GM12878 (cell line): ENCODE data around the gene ELL. TPM values are rescaled to one million over a fixed set of nuclear protein-coding genes. Genes with fewer than 3 reads are reported as not detected.

Experiments
- ATAC-seq: fragments of 200-7000 bp; cut with Tn5 transposase; 3 replicates; pipeline ENCODE4 v1.9.1; 2020; ENCODE audit warnings: mild to moderate bottlenecking, moderate library complexity
- BruUV-seq: library from RNA; stranded (reverse); fragments of 400-500 nt; replicated peaks from 2 replicates; lab custom pipeline; 2021; lab: Mats Ljungman, UMichigan
- CTCF ChIA-PET: fragments of 300-600 bp; sonication (Branson Sonifier 250); formaldehyde crosslinking; extraction: SDS; loops from one replicate; lab custom pipeline; 2021; ENCODE audit warnings: inconsistent platforms; lab: Yijun Ruan, JAX
- POLR2A ChIA-PET: fragments of 350-600 bp; formaldehyde crosslinking; extraction: SDS; loops from one replicate; lab custom pipeline; 2021; ENCODE audit warnings: inconsistent platforms; lab: Charles Lee
- RAD21 ChIA-PET: fragments of 300-600 bp; sonication (Branson Sonifier 250); formaldehyde crosslinking; loops from one replicate; lab custom pipeline; 2023; ENCODE audit warnings: antibody characterized with exemption; ENCODE audit not compliant: unreplicated experiment; lab: Charles Lee
- SMC1A ChIA-PET: fragments of 300-600 bp; sonication (Branson Sonifier 250); formaldehyde crosslinking; loops from one replicate; lab custom pipeline; 2023; ENCODE audit not compliant: unreplicated experiment, uncharacterized antibody; lab: Charles Lee
- DNase-seq: peaks from one replicate; pipeline ENCODE4 v3.0.0-alpha.2; 2011; ENCODE audit warnings: low read depth, low spot score
- FAIRE-seq: peaks from 3 replicates; lab custom pipeline; 2011; peaks lifted over from hg19 to GRCh38; lab: Jason Lieb, UNC
- H2AFZ ChIP-seq: 2 replicates; pipeline ENCODE4 v1.6.0; 2011; ENCODE audit warnings: low read depth, low read length, control low read depth; ENCODE audit not compliant: control insufficient read depth
- H3K27ac ChIP-seq: 2 replicates; pipeline ENCODE4 v1.5.1; 2011; ENCODE audit warnings: control low read depth; ENCODE audit not compliant: control insufficient read depth, insufficient read depth
- H3K27me3 ChIP-seq, 2 experiments: replicated peaks in 1 of 2; 2 replicates each; pipeline versions ENCODE4 v1.6.0 to v1.6.1; 2011; ENCODE audit warnings: low read length in 1 of 2; ENCODE audit not compliant: control insufficient read depth in 2 of 2, insufficient read depth in 2 of 2
- H3K36me3 ChIP-seq, 2 experiments: 2 replicates each; pipeline ENCODE4 v1.5.1; 2011; ENCODE audit warnings: low read length in 1 of 2; ENCODE audit not compliant: control insufficient read depth in 2 of 2, insufficient read depth in 2 of 2
- H3K4me1 ChIP-seq: 2 replicates; pipeline ENCODE4 v1.6.1; 2011; ENCODE audit warnings: mild to moderate bottlenecking, low read length, moderate library complexity, mixed read lengths; ENCODE audit not compliant: control insufficient read depth, insufficient read depth
- H3K4me2 ChIP-seq: 2 replicates; pipeline ENCODE4 v1.6.0; 2011; ENCODE audit warnings: control low read depth; ENCODE audit not compliant: control insufficient read depth, insufficient read depth
- H3K4me3 ChIP-seq: fragments of 200-600 bp; sonication (generic); 2 replicates; pipeline ENCODE4 v1.5.1; 2016
- H3K79me2 ChIP-seq: 2 replicates; pipeline ENCODE4 v1.6.0; 2011; ENCODE audit warnings: low read length; ENCODE audit not compliant: control insufficient read depth, insufficient read depth
- H3K9ac ChIP-seq: 2 replicates; pipeline ENCODE4 v1.8.0; 2011; ENCODE audit warnings: low read length, control low read depth, mixed read lengths; ENCODE audit not compliant: control insufficient read depth, insufficient read depth
- H3K9me3 ChIP-seq: replicated peaks from 3 replicates; pipeline ENCODE4 v1.5.1; 2011; ENCODE audit warnings: mild to moderate bottlenecking, low read length; ENCODE audit not compliant: control insufficient read depth, insufficient read depth
- H4K20me1 ChIP-seq: 2 replicates; pipeline ENCODE4 v1.6.0; 2011; ENCODE audit not compliant: control insufficient read depth, insufficient read depth
- BHLHE40 ChIP-seq, 2 experiments: fragments of 450-650 bp in 1 of 2; IDR thresholded peaks; 2 replicates each; pipeline ENCODE4 v1.6.1; 2011 to 2017; ENCODE audit warnings: low read depth in 2 of 2, borderline replicate concordance in 1 of 2, improper control_type of control experiment in 1 of 2, low read length in 1 of 2, mild to moderate bottlenecking in 1 of 2
- EP300 ChIP-seq, 2 experiments: fragments of 150-350 bp in 1 of 2; IDR thresholded peaks; 2 replicates each; pipeline ENCODE4 v1.6.1; 2011 to 2012; ENCODE audit warnings: low read depth in 2 of 2, low read length in 2 of 2, borderline replicate concordance in 1 of 2, improper control_type of control experiment in 1 of 2, inconsistent platforms in 1 of 2; ENCODE audit not compliant: control insufficient read depth in 1 of 2
- KLF5 ChIP-seq: fragments of 450-650 bp; IDR thresholded peaks from 2 replicates; pipeline ENCODE4 v1.6.1; 2014; ENCODE audit warnings: mild to moderate bottlenecking; ENCODE audit not compliant: partially characterized antibody
- NBN ChIP-seq: fragments of 450-650 bp; IDR thresholded peaks from 2 replicates; pipeline ENCODE4 v1.6.1; 2016
- NFYA ChIP-seq: IDR thresholded peaks from 2 replicates; pipeline ENCODE4 v1.6.1; 2011; ENCODE audit warnings: low read depth, mild to moderate bottlenecking, low read length, improper control_type of control experiment, borderline replicate concordance
- NKRF ChIP-seq: fragments of 450-650 bp; conservative IDR thresholded peaks from 2 replicates; pipeline ENCODE4 v1.6.1; 2017; ENCODE audit warnings: mild to moderate bottlenecking, moderate library complexity
- RAD21 ChIP-seq: IDR thresholded peaks from 2 replicates; pipeline ENCODE4 v1.6.1; 2011; ENCODE audit warnings: mild to moderate bottlenecking, low read depth, low read length, moderate library complexity; ENCODE audit not compliant: insufficient read depth
- RUNX3 ChIP-seq: IDR thresholded peaks from 2 replicates; pipeline ENCODE4 v1.6.1; 2012; ENCODE audit warnings: low read length, inconsistent platforms
- SUPT20H ChIP-seq: IDR thresholded peaks from 2 replicates; pipeline ENCODE4 v1.6.1; 2011; ENCODE audit warnings: low read depth, mild to moderate bottlenecking, low read length, moderate library complexity, borderline replicate concordance; ENCODE audit not compliant: control insufficient read depth
- TARDBP ChIP-seq: IDR thresholded peaks from 2 replicates; pipeline ENCODE4 v1.6.1; 2016; ENCODE audit warnings: borderline replicate concordance
- USF2 ChIP-seq: IDR thresholded peaks from 2 replicates; pipeline ENCODE4 v1.6.1; 2011; ENCODE audit warnings: low read depth, low read length, improper control_type of control experiment, borderline replicate concordance
- ZSCAN29 ChIP-seq: fragments of 450-650 bp; IDR thresholded peaks from 2 replicates; pipeline ENCODE4 v1.6.1; 2017; ENCODE audit warnings: mild to moderate bottlenecking, moderate library complexity
- whole genome bisulfite sequencing: methylation state at CpG from one replicate; pipeline ENCODE4 v1.1.6; 2016; ENCODE audit warnings: low lambda C conversion rate; ENCODE audit not compliant: insufficient replicate concordance, insufficient coverage; ENCODE audit errors: missing lambda C conversion rate; 5-methylcytosine and 5-hydroxymethylcytosine counted together
- in situ Hi-C: fragments of 300-500 bp; cut with MboI; formaldehyde crosslinking; loops from 9 replicates; pipeline ENCODE4 v1.14.3; 2018; ENCODE audit warnings: mixed read lengths
- intact Hi-C: fragments of 100-400 bp; cut with micrococcal nuclease; formaldehyde crosslinking; loops from one replicate; pipeline ENCODE4 v1.14.2; 2022; ENCODE audit not compliant: unreplicated experiment
- polyA plus RNA-seq, 11 experiments: library from polyadenylated mRNA; depleted of rRNA in 4 of 11; unstranded in 6 of 11; stranded (reverse) in 5 of 11; fragments of >200 nt; fragmentation: Nextera tagmentation in 4 of 11; fragmentation: Illumina TruSeq in 1 of 11; extraction: Ambion mirVana in 4 of 11; extraction: Trizol in 1 of 11; gene quantifications; 1 replicate in 1 of 11; 2 replicates in 10 of 11; pipeline versions ENCODE4 v1.2.1 to v1.2.3, GENCODE V29; 2011 to 2016; ENCODE audit warnings: inconsistent platforms in 2 of 11, missing spikeins in 2 of 11, low read depth in 1 of 11
- total RNA-seq, 4 experiments: library from RNA; depleted of rRNA in 3 of 4; stranded (reverse); fragments of >200 nt in 3 of 4; fragmentation: Illumina TruSeq in 1 of 4; extraction: Trizol in 1 of 4; gene quantifications; 2 replicates each; pipeline versions ENCODE4 v1.2.1 to v1.2.3, GENCODE V29; 2013 to 2021
- TF ChIP-seq, protein P1 (sequence below): IDR thresholded peaks from 2 replicates; pipeline ENCODE4 v1.6.1; 2011; ENCODE audit warnings: low read depth, mild to moderate bottlenecking, low read length, moderate library complexity, borderline replicate concordance; ENCODE audit errors: extremely low read depth

Gene ELL
- total and polyA plus RNA-seq, 10 of the 15 experiments (the other 5 are each of a cell fraction or from before 2014, with no cell fraction given): 0.91 to 25.0 (median 9.1) TPM

GRCh38 chr19:18461471-18461870 is 60.4 kb downstream of the ELL start:
- FAIRE-seq: no peak
- in situ Hi-C loops: loop anchor here (25.0 kb wide), 1 partner anchor 401 kb away; no protein-coding TSS in a partner anchor
- Histone ChIP-seq H3K9me3 (no peaks in the 10 kb centered on the region), H3K4me2 (no peak overlapping the region), H3K4me3 (no peak overlapping the region), H2AFZ (no peak overlapping the region), H3K36me3 (peaks cover 19 to 49% of the 10 kb centered on the region in 2 experiments; a peak in 3 of 4 replicates), H3K27ac (no peak overlapping the region), H3K9ac (no peak overlapping the region), H3K27me3 (no peaks in the 10 kb centered on the region), H3K4me1 (no peaks in the 10 kb centered on the region), H4K20me1 (peaks cover 4% of the 10 kb centered on the region; the same call in 1 of the 2 replicates), H3K79me2 (no peaks in the 10 kb centered on the region; the same call in 1 of the 2 replicates)
- ChIA-PET SMC1A (interaction anchor here (0.7 kb wide), 1 partner anchor 301 kb away, joined by 3 read pairs; no protein-coding TSS in a partner anchor), POLR2A (no interaction called here), CTCF (interaction anchor here (0.6 to 2.7 kb wide), 11 partner anchors 8 to 1062 kb away, joined by 3 to 12 read pairs (median 4); partner anchors contain the start of genes KXD1 and REX1BD), RAD21 (interaction anchor here (1.4 kb wide), 1 partner anchor 10 kb away, joined by 6 read pairs; no protein-coding TSS in a partner anchor)
- intact Hi-C loops: no loop called here
- no peak for DNase-seq
- TF ChIP-seq EP300 (IDR thresholded peaks at IDR 0.05; ENCODE audit: borderline replicate concordance in 1 of 2, control insufficient read depth in 1 of 2, low read depth in 2 of 2, low read length in 2 of 2): no peak
- no peak for TF ChIP-seq NFYA
- no peak for TF ChIP-seq BHLHE40 (IDR thresholded peaks at IDR 0.05; ENCODE audit: borderline replicate concordance in 1 of 2, low read depth in 2 of 2, low read length in 1 of 2)
- no peak for TF ChIP-seq TARDBP
- no peak for TF ChIP-seq RAD21
- no TSS peak for BruUV-seq
- no peak for ATAC-seq
- 88% methylated on average over 22 of the region's 22 CpGs for WGBS

DNA sequence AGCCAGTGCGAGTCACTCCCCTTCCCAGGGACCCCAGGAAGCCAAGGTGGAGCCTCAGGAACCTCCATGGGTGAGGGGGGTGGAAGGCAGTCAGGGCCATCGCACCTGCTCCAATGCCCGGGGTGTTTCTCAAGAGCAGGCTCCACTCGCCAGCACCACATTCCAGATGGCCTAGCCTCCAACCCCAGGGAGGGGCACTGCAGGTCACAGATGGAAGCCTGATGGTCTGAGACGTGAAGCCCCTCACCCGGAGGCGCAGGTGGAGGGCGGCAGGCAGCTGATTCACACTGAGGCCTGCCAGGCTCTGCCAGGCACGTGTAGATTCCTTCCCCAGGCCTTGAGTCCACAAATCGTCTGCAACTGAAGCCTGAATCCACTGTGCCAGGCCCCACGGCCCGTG is 61.0 kb downstream of the ELL start:
- RAD21 ChIA-PET: interaction anchor here (1.4 kb wide), 1 partner anchor 10 kb away, joined by 6 read pairs; no protein-coding TSS in a partner anchor
- no peak for FAIRE-seq
- no peak overlapping the region for H3K27ac ChIP-seq
- peaks cover 19 to 50% of the 10 kb centered on the region in 2 experiments; a peak in 3 of 4 replicates for H3K36me3 ChIP-seq
- no peaks in the 10 kb centered on the region for H3K4me1 ChIP-seq
- no peaks in the 10 kb centered on the region for H3K27me3 ChIP-seq
- in situ Hi-C loops (loop anchor here (25.0 kb wide), 1 partner anchor 401 kb away; no protein-coding TSS in a partner anchor), intact Hi-C loops (no loop called here)
- POLR2A ChIA-PET: no interaction called here
- CTCF ChIA-PET: interaction anchor here (0.7 to 2.7 kb wide), 4 partner anchors 9 to 59 kb away, joined by 3 to 12 read pairs (median 8); no protein-coding TSS in a partner anchor
- H3K79me2 ChIP-seq: no peaks in the 10 kb centered on the region
- no peak overlapping the region for H3K4me2 ChIP-seq
- no TSS peak for BruUV-seq
- H2AFZ ChIP-seq: no peak overlapping the region
- H3K9me3 ChIP-seq: no peaks in the 10 kb centered on the region
- H4K20me1 ChIP-seq: peaks cover 4% of the 10 kb centered on the region; the same call in 1 of the 2 replicates
- 89% methylated on average over 12 of the region's 12 CpGs for WGBS
- DNase-seq: no peak
- SMC1A ChIA-PET: interaction anchor here (0.7 kb wide), 1 partner anchor 302 kb away, joined by 3 read pairs; no protein-coding TSS in a partner anchor
- no peak overlapping the region for H3K9ac ChIP-seq
- no peak for ATAC-seq
- H3K4me3 ChIP-seq: no peak overlapping the region
- TF ChIP-seq NKRF (no peak), SUPT20H (no peak), ZSCAN29 (no peak), KLF5 (no peak), TARDBP (no peak), RUNX3 (no peak), NBN (no peak), USF2 (no peak)
- TF ChIP-seq, protein P1, sequence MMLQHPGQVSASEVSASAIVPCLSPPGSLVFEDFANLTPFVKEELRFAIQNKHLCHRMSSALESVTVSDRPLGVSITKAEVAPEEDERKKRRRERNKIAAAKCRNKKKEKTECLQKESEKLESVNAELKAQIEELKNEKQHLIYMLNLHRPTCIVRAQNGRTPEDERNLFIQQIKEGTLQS: no peak
